Dedifferentiated amniotic fluid mesenchymal stem cell (primary cell): ENCODE measurements around the gene RO60.
A peak's percentile ranks its signal among the peaks of the same experiment; 100 is the strongest.

ENCODE experiments used
- DNase-seq: peaks from one replicate; pipeline ENCODE4 v3.0.0-alpha.2; 2016; ENCODE audit errors: extremely low spot score

Gene RO60

DNA sequence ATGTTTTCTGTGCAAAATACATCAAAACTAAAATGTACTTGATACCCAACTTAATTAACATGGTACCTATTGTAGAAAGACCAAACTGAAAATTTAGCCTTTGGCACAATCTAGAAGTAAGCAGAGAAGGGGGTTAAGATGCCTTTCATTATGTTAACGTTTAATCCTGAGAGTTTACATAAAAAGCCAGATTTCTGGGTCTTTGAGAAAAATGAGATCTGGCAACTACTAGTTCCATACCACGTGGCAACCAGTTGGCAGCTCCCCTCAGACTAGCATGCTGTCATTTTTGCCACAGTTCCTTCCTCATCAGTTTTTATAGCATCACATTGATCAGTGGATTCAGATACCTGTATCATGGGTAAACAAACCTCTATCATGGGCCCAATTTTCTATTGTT, 1.5 kb downstream of the RO60 start:
- DNase-seq: no peak

DNA sequence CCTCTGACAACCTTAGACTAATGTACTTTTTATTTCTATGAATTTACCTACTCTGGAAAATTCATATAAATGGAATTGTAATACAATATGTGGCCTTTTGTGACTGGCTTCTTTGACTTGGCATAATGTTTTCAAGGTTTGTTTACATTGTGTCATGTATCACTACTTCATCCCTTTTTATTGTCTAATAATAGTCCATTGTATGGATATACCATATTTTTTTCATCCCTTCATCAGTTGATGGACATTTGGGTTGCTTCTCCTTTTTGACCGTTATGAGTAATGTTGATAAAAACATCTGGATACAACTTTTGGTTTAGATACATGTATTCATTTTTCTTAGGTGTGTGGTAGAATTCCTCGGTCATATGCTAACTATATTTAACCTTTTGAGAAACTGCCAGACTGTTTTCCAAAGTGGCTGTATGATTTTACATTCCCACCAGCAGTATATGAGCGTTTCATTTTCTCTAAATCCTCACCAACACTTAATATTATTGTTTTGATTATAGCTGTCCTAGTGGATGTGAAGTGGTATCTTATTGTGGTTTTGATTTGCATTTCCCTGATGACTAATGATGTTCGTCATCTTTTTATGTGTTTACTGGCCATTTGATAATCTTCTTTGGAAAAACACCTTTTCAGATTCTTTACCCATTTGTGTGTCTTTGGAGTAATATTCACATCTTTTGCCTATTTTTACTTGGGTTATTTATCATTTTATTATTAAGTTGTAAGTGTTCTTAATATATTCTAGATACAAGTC, 3.5 kb downstream of the RO60 start:
- DNase-seq: no peak

DNA sequence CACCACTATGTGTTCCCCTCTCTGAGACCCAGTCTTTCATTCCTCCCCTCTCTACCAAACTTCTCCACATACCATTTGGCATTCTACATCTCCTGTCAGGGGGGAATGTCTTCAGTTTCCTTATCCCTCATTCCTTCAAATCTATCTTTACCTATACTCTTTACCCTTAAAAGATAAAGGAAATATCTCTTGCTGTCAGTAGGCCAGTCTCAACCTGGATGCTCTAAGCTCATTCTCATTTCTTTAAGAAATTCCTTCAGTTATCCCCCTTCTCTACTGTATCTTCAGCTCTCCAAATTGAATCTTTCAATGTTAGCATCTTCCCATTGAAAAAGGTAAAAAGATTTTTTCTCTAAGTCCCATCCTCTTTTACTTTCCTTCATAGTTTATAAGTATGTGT, 6.5 kb downstream of the RO60 start:
- no peak for DNase-seq

DNA sequence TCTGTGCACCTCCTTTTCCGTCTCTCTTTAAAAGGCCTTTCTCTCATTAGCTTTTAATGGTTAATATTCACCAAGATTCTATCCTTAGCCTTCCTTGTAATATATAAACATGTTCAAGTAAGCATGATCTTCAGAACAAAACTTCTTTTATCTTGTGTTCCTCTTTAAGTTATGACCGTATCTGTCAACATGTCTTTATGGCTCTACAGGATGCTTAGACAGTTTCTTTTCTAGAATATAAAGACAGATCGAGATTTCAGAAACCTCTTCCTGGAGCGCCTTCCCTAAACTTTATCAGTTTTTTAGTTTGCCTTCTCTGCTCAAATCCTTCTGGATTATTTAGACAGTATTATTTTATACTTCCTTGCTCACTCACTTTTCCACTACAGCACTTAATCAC, 7.2 kb downstream of the RO60 start:
- DNase-seq: no peak

DNA sequence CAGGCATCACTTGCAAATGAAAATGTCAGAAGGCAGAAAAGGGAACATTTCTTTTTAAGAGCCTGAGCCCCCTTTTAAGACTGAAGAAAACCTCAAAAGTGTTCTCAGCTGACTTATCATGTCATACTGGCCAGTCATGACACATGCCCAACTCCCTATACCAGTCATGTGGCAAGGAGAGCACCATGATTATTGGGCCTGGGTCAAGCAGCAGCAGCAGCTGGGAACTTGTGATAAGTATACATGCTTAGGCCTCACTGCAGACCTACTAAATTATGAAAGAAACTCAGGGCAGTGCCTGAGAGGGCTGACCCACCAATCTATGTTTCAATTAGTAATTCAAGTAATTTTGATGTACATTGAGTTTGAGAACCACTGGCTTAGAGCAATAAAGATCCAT, 8.6 kb downstream of the RO60 start:
- no peak for DNase-seq

DNA sequence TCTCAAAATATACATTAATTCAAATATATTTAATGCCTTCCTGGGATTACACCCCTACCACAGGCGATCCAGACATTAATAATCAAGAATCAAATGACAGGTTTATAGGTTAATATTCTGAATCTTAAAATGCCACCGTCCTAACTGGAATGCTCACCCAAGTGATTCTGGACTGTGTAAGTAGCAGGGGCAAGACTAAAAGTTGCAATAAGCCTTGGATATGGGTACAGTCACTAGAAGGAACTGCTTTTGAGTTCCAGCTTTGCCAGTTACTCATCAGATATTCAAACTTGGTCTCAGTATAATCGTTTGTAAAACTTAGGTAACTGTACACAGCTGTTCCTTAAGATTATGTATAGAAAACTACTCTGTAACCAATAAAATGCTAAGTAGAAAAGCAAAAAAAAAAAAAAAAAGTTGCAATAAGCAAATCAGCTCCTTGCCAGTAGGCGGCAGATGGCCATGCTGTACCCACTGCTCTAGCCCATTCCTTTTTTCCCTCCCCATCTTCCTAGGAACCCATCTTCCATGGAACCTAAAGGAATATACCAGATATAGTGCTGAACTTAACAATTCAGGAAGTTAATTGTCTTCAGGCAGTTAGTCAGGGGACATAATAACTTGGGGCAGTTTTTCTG, 10.5 kb downstream of the RO60 start:
- no peak for DNase-seq

DNA sequence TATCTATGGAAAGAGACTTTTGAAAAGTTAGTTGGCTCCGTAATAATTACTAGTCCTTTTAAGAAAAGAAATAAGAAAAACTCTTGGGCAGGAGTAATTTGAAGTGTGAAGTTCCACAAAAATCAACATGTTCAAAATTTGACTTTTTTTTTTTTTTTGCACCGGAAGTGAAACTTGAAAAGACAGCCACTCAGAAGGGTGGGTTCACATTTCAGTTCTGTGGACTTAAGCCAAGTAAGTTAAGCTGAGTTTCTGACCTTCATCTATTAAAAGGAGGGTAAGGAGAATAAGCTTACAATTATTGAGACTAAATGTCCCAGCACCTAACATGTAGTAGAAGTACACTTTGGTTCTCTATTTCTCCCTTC, 11.0 kb downstream of the RO60 start:
- DNase-seq: no peak

DNA sequence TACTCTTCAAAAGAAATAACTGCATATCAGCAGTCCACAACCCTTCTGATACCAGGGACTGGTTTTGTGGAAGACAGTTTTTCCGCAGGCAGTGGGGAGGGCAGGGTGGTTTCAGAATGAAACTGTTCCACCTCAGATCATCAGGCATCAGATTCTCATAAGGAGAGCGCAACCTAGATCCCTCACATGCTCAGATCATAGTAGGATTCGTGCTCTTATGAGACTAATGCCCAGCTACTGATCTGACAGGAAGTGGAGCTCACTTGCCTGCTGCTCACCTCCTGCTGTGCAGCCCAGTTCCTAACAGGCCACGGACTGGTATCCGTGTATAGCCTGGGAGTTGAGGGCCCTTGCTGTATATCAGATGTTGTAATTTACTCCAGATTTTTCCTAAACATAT, 11.5 kb downstream of the RO60 start:
- DNase-seq: no peak

DNA sequence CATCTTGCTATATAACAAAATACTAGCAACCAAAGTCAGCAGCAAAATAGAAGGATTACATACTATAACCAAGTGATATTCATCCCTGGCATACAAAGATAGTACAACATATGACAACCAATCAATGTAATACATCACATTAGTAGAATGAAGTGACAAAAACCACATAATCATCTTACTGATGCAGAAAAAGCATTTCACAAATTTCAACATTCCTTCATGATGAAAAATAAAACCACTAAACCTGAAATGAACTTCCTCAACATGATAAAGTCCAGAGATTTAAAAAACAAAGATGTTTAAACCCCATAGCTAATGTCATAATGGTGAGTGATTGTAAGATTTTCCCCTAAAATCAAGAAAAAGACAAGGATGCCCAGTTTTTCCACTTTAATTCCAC, 18.6 kb downstream of the RO60 start:
- DNase-seq: no peak

DNA sequence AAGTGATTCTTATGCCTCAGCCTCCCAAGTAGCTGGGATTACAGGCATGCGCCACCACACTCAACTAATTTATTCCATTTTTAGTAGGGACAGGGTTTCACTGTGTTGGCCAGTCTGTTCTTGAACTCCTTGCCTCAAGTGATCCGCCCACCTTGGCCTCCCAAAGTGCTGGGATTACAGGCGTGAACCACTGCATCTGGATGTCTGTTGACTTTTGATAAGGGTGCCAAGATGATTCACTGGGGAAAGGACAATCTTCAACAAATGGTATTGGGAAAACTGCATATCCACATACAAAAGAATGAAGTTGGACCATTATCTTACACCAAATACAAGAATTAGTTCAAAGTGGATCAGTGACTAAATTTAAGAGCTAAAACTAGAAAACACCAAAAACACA, 19.8 kb downstream of the RO60 start:
- DNase-seq: no peak

DNA sequence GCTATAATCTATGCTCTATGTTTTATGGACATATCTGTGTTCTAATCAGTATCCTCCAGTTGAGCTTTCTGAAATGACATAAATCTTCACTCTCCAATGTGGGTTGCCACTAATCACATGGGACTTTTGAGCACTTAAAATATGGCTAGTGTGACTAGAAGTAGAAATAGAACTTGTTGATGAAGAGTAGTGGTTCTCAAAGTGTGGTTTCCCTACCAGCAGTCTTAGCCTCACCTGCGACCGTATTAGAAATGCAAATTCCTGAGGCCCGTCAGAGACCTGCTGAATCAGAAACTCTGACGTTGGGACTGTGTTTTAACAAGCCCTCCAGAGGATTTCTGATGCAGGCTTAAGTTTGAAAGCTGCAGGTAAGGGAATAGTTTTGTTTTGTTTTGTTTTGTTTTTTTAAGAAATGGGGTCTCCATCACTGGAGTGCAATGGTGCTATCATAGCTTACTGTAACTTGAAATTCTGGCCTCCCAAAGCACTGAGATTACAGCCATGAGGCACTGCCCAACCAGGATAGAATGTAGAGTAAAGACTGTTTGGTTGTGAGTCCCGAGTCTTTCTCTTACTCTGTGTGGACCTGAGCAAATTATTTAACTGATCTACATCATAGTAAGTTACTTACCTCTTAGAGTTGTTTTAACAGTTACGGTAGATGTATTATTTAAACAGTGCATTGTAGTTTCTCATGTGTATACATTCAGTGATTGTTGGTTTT, 24.1 kb downstream of the RO60 start:
- DNase-seq: no peak

DNA sequence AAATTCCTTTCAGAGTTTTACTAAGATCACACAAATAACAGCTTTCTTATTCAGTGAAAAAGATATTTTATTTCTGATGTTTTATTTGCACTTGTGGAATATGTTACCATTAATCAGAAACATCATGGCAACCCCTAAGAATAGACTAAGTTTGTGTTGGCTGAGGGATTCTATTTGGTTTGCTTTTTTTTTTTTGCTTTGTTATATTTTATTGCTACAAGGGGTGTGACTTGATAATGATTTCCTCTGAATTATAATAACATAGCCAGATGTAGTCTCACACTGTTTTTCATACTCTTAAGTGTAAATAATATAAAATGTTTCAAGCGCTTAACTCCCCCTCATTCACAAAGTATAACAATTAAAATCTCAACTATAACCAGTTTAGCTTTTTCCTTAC, 25.9 kb downstream of the RO60 start:
- DNase-seq: no peak

DNA sequence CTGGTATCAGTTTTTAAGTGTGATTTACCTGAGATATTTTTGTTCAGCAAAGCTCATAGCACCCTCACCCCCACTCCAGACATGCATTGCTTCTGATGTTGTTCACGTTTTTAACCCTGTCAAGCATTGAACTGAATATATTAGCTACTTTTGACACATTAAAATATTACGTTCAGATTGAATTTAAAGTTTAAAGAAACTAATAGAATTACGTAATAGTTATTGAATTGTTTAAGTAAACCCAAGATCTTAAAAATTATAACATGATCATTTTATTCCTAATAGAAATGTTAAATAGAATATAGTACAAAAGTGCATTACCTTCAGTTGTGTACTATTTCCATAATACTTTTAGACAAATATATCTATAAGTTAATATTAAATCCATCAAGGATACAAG, 26.9 kb downstream of the RO60 start:
- no peak for DNase-seq

DNA sequence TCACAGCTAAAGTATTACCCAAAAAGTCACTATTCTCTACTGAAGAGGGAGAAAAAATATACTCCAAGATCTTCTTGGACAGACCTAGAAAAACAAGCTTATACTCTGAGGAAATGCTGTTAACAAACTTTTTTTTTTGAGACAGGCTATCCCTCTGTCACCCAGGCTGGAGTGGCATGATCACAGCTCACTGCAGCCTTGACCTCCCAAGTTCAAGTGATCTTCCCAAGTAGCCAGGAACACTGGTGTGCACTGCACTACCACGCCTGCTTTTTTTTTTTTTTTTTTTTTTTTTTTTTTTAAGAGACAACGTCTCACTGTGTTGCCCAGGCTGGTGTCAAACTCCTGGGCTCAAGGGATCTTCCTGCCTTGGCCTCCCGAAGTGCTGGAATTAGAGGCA, 28.5 kb downstream of the RO60 start:
- DNase-seq: no peak

DNA sequence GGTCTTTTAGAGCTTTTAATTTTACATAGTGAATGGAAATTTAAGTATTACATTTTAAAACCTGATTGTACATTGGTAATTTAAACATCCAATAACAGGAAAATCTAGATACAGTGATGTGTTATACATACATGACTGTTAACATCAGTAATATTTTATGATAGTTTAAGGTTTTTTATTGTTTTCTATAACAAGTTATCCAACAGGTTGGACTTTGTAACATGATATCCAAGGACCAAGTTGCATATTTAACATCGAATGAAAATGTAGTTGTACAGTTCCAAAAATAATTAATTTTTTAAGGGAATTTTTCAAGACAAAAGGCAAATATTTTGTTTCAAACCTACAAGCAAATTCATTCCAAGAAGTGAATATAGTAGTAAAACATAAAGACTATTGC, 31.5 kb downstream of the RO60 start:
- DNase-seq: no peak

DNA sequence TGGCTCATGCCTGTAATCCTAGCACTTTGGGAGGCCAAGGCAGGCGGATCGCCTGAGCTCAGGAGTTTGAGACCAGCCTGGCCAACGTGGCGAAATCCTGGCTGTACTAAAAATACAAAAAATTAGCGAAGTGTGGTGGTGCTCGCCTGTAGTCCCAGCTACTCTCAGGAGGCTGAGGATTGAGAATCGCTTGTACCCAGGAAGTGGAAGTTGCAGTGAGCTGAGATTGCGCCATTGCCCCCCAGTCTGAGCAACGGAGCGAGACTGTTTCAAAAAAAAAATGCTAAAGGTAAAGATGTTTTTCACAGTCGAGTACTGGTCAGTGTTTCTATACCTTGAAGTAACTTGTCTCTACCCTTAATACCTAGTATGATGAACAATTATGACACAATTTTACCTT, 34.7 kb downstream of the RO60 start:
- no peak for DNase-seq

DNA sequence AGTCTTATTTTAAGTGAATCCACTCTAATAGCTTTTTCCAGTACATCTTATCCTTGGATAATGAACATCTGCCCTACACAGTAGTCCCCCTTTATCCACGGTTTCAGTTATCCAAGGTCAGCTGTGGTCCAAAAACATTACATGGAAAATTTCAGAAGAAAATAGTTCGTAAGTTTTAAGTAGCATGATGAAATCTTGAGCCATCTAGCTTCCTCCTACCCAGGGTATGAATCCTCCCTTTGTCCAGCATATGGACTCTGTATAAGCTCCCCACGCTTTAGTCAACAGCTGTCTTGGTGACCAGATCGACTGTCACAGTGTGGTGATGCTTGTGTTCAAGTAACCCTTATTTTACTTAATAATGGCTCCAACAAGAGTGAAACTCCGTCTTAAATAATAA, 43.2 kb downstream of the RO60 start:
- DNase-seq: no peak

DNA sequence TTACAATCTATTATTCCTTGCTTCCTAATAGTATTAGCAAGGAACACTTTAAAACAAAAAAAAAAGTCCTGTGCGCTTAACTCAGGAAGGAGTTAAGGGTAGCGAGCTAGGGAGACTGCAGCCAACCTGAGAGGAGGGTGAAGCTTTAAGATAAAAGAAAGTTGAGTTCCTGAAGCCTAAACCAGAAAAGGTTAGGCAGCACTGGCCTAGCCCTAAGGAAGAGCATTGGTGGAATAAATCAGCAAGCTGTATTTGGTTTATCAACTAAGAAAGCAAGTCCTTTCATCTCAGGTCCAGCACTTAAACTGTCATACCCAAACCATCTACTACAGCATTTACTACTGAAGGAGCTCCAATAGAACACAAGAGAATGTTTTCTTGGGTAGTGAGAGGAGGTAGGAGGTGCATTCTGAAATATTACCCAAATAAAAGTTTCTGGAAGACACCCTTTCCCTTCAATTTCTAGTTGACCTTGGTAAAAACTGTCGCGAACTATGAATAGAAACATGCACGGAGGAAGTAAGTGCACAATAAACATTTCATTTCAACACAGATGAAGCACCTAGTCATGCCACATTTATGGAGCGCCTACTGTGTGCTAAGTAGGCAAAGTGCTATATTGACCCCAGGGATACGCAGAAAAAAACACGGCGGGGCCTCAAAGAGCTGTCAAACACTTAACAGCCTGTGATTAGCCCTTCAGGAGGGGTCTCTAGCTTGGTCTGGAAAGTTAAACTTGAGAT, 44.5 kb downstream of the RO60 start:
- no peak for DNase-seq

DNA sequence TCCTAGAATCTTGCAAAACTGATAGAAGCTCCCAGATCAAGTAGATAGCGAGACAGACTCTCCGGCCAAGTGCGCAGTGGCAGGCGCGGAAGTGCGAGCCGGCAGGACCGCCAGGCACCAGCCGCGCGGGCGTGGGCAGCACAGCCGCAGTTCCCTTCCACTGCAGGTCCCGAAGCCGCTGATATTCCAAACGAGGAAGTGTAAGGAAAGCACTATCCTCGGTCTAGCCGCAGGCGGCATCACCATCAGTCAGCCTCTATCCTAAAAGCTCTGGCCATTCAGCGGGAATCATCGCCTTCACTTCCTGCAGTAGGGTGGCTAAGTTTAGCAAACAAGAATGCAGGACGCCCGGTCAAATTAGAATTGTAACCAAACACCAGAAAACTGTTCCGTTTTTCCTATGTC, 45.1 kb downstream of the RO60 start:
- peak; percentile 38 for DNase-seq

DNA sequence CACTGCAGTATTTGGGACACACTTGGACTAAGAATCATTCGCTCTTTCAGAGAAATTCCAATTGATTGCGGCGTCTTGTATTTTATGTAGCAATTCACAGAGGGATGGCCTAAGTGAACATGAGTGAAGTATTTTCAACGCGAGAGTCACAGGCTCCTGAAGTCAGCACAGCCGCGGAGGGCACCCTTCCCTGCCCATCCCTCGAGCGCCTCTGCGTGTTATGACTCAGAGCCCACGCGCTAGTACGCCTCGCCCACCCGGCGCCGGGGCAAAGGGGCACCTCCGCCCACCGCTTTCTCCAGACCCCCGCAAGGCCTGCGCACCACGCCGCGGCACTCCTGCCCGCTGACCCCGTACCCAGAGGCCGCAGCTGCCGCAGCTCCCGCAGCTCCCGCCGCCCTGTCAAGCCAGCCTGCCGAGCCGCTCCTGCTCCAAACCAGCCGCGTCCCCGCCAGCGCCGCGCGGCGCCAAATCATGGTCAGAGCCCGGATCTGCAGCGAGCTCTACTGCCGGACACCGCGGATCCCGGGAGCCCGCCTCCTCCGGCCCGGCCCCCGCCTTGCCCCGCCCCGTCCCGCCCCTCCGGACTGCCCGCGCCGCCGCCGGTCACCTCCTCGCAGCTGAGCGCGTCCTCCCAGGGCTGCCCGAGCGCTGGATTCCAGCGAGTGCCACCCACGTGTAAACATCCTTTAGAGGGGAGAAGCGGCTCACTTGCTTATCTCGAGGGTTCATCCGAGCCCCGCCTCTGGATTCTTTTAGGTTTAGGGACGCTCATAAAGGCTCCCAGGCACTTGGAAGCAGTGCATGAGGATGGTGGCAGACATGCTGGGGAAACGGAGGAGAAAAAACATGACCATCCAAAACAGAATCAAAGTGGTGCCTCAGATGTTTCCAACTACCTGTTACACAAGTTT, 45.8 kb downstream of the RO60 start, which contains the start of gene GLRX2:
Gene GLRX2, minus strand, starts transcription at position 508 of the 914 bp plus-strand sequence. Its CDS starts 32 bp downstream, at position 476.
- peak; percentile 88 for DNase-seq

DNA sequence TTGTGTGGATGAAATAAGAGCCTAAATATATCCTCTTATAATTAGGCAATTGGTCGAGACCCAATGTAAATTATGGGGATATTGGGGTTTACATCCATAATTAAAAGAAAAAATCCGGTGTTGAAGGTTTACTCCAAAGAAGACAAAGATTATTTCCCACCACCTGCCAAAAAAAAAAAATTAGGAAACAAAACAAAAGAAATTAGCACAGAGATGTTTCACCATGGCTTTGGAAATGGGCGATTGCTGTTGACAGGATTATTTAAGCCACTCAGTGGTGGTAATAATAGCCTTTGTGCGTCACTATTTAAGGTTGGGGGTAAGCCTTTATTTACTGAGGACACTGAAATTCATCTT, 46.4 kb downstream of the RO60 start:
- DNase-seq: no peak
